Measurements from ENCODE around the gene JARID2.

JARID2 gene

DNA sequence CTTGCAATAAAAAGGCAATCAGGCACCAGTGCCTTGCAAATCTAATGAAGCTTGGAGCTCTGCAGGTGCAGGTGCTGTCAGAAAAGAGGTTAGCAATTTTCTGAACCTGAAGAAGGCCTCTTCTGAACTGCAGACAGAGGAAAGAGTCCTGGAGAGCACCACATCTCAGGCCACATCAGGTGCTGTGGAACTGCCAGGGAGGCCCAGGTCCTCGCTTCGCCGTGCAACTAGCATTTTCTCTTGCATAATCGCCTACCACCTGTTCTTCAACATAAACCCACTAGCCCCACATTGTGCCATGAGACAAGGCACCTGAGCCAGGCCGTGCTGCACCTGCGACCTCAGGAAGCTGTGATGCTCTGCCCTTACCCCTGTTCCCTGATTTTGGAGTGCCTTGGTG is 229.4 kb downstream of the JARID2 start:
- Histone ChIP-seq H3K79me2 (ENCODE audit: insufficient read depth, low read length) (no peaks in the 10 kb centered on the region), H3K4me3 (ENCODE audit: low read depth, low read length, poor library complexity, severe bottlenecking) (no peak overlapping the region), H3K27ac (ENCODE audit: low read depth, low read length, poor library complexity, severe bottlenecking) (no peak overlapping the region), H4K20me1 (ENCODE audit: insufficient read depth, low read length) (no peaks in the 10 kb centered on the region), H3K9me2 (ENCODE audit: low read depth, low read length) (no peaks in the 10 kb centered on the region), H3F3A (ENCODE audit: insufficient read depth, low read length) (no peaks in the 10 kb centered on the region), H3K9ac (ENCODE audit: low read length) (no peak overlapping the region), H3K36me3 (ENCODE audit: insufficient read depth, low read length) (no peaks in the 10 kb centered on the region), H3K27me3 (ENCODE audit: insufficient read depth, low read length) (no peaks in the 10 kb centered on the region), H2AFZ (ENCODE audit: low read length) (no peak overlapping the region), H3K4me2 (ENCODE audit: low read length) (no peak overlapping the region), H3K9me3 (ENCODE audit: low read length) (no peaks in the 10 kb centered on the region), H3K4me1 (ENCODE audit: insufficient read depth, low read length, severe bottlenecking) (no peaks in the 10 kb centered on the region)
- no peak for TF ChIP-seq EZH2 (IDR thresholded peaks at IDR 0.05; ENCODE audit: borderline replicate concordance, low read length)
- TF ChIP-seq, protein P1, sequence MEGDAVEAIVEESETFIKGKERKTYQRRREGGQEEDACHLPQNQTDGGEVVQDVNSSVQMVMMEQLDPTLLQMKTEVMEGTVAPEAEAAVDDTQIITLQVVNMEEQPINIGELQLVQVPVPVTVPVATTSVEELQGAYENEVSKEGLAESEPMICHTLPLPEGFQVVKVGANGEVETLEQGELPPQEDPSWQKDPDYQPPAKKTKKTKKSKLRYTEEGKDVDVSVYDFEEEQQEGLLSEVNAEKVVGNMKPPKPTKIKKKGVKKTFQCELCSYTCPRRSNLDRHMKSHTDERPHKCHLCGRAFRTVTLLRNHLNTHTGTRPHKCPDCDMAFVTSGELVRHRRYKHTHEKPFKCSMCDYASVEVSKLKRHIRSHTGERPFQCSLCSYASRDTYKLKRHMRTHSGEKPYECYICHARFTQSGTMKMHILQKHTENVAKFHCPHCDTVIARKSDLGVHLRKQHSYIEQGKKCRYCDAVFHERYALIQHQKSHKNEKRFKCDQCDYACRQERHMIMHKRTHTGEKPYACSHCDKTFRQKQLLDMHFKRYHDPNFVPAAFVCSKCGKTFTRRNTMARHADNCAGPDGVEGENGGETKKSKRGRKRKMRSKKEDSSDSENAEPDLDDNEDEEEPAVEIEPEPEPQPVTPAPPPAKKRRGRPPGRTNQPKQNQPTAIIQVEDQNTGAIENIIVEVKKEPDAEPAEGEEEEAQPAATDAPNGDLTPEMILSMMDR (IDR thresholded peaks at IDR 0.05; ENCODE audit: low read length), result no peak

GRCh38 chr6:15475872-15476271 is 230.0 kb downstream of the JARID2 start:
- no peaks in the 10 kb centered on the region for H3K27me3 ChIP-seq (ENCODE audit: insufficient read depth, low read length)
- H2AFZ ChIP-seq (ENCODE audit: low read length), result no peak overlapping the region
- H3K4me1 ChIP-seq (ENCODE audit: insufficient read depth, low read length, severe bottlenecking), result no peaks in the 10 kb centered on the region
- H3K9ac ChIP-seq (ENCODE audit: low read length), result no peak overlapping the region
- no peaks in the 10 kb centered on the region for H3K9me3 ChIP-seq (ENCODE audit: low read length)
- H3K4me2 ChIP-seq (ENCODE audit: low read length), result no peak overlapping the region
- H3K9me2 ChIP-seq (ENCODE audit: low read depth, low read length), result no peaks in the 10 kb centered on the region
- H3F3A ChIP-seq (ENCODE audit: insufficient read depth, low read length), result no peaks in the 10 kb centered on the region
- H3K79me2 ChIP-seq (ENCODE audit: insufficient read depth, low read length), result no peaks in the 10 kb centered on the region
- H4K20me1 ChIP-seq (ENCODE audit: insufficient read depth, low read length), result no peaks in the 10 kb centered on the region
- H3K27ac ChIP-seq (ENCODE audit: low read depth, low read length, poor library complexity, severe bottlenecking), result no peak overlapping the region
- no peaks in the 10 kb centered on the region for H3K36me3 ChIP-seq (ENCODE audit: insufficient read depth, low read length)
- TF ChIP-seq, protein P1 (IDR thresholded peaks at IDR 0.05; ENCODE audit: low read length), result no peak
- no peak for TF ChIP-seq EZH2 (IDR thresholded peaks at IDR 0.05; ENCODE audit: borderline replicate concordance, low read length)
- no peak overlapping the region for H3K4me3 ChIP-seq (ENCODE audit: low read depth, low read length, poor library complexity, severe bottlenecking)

DNA sequence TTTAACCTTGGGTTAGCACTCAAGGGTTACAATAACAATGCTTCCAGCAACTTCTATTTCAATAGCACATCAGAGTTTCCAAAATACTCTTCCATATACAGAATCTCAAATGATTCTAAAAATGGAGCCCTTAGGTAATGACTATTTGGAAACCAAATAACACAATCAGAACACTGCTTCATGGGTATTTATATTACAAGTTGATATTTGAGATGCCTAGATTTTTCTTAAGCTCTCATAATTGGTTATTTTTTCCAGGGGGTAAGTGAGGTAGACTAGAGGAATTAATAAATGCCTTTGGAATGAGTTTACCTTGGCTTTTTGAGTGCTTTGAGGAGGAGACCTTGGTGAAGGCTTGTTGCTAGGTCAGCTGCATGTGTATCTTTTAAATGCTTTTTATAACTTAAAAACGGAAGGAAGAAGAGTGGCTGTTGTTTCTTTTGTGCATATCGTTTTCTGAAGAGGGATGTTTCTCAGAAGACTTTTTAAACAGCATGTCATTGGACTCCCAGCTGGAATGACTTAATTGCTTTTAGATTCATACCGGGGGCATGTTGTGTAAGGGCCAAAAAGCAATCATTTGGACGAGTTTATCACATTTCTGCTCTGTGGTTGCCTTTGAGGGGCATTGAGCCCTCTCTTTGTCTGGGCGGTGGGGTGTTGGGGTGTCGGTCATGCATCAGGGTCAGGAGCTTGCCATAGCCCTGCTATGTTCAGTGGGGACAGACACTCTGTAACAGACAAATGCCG is 230.9 kb downstream of the JARID2 start:
- H3K9me2 ChIP-seq (ENCODE audit: low read depth, low read length), result no peaks in the 10 kb centered on the region
- no peaks in the 10 kb centered on the region for H3K27me3 ChIP-seq (ENCODE audit: insufficient read depth, low read length)
- no peak overlapping the region for H3K27ac ChIP-seq (ENCODE audit: low read depth, low read length, poor library complexity, severe bottlenecking)
- no peaks in the 10 kb centered on the region for H3K4me1 ChIP-seq (ENCODE audit: insufficient read depth, low read length, severe bottlenecking)
- no peak overlapping the region for H3K4me2 ChIP-seq (ENCODE audit: low read length)
- no peaks in the 10 kb centered on the region for H4K20me1 ChIP-seq (ENCODE audit: insufficient read depth, low read length)
- no peak overlapping the region for H3K9ac ChIP-seq (ENCODE audit: low read length)
- H3K9me3 ChIP-seq (ENCODE audit: low read length), result no peaks in the 10 kb centered on the region
- H3F3A ChIP-seq (ENCODE audit: insufficient read depth, low read length), result no peaks in the 10 kb centered on the region
- no peaks in the 10 kb centered on the region for H3K79me2 ChIP-seq (ENCODE audit: insufficient read depth, low read length)
- TF ChIP-seq EZH2 (IDR thresholded peaks at IDR 0.05; ENCODE audit: borderline replicate concordance, low read length), result no peak
- TF ChIP-seq, protein P1 (IDR thresholded peaks at IDR 0.05; ENCODE audit: low read length), result no peak
- H3K36me3 ChIP-seq (ENCODE audit: insufficient read depth, low read length), result no peaks in the 10 kb centered on the region
- H2AFZ ChIP-seq (ENCODE audit: low read length), result no peak overlapping the region
- H3K4me3 ChIP-seq (ENCODE audit: low read depth, low read length, poor library complexity, severe bottlenecking), result no peak overlapping the region

All from OCI-LY1 (cell line).